B cell (primary cell): ENCODE results near the gene TP63.

Experiments
- EZH2 ChIP-seq: IDR thresholded peaks from 2 replicates; pipeline ENCODE4 v1.6.1; 2012; ENCODE audit warnings: borderline replicate concordance, low read depth, mild to moderate bottlenecking, moderate library complexity, low read length; ENCODE audit not compliant: insufficient read depth, poor library complexity, severe bottlenecking
- TF ChIP-seq, protein P1 (sequence below): fragments of 200-600 bp; IDR thresholded peaks from one replicate; pipeline ENCODE4 v1.8.0; 2022; ENCODE audit warnings: antibody characterized with exemption, mild to moderate bottlenecking

DNA sequence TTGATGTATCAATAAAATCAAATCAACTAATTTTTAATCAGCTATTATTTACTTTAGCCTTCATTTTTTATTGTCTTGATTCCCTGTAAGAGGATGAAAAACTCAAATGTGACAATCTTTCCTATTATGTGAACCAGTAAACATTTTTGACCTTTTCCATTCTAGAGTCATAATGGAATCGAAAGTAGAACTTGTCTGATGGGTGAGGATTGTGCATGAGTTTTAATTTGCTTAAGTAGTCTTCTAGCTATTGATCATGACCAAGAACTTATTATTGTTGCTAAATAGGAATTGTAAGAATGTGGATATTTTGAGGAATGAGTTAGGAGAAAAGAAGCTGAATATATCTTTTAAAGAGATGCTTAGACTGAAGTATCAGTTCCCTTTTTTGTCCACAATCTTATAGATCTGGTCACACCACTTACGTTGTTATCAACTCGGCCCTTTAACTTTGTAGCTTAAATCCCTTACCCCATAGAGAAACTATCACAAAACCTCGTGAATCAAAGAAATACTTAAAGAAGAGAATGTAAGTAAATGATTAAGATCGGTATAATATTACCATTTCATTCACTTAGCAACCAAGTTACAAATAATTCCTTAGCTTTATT, 147.3 kb downstream of the TP63 start:
- TF ChIP-seq, protein P1, sequence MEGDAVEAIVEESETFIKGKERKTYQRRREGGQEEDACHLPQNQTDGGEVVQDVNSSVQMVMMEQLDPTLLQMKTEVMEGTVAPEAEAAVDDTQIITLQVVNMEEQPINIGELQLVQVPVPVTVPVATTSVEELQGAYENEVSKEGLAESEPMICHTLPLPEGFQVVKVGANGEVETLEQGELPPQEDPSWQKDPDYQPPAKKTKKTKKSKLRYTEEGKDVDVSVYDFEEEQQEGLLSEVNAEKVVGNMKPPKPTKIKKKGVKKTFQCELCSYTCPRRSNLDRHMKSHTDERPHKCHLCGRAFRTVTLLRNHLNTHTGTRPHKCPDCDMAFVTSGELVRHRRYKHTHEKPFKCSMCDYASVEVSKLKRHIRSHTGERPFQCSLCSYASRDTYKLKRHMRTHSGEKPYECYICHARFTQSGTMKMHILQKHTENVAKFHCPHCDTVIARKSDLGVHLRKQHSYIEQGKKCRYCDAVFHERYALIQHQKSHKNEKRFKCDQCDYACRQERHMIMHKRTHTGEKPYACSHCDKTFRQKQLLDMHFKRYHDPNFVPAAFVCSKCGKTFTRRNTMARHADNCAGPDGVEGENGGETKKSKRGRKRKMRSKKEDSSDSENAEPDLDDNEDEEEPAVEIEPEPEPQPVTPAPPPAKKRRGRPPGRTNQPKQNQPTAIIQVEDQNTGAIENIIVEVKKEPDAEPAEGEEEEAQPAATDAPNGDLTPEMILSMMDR, result no peak
- TF ChIP-seq EZH2, result no peak
